ENCODE results near the gene PPP2R2D.
A peak's percentile ranks its signal among the peaks of the same experiment; 100 is the strongest.

The PPP2R2D gene

DNA sequence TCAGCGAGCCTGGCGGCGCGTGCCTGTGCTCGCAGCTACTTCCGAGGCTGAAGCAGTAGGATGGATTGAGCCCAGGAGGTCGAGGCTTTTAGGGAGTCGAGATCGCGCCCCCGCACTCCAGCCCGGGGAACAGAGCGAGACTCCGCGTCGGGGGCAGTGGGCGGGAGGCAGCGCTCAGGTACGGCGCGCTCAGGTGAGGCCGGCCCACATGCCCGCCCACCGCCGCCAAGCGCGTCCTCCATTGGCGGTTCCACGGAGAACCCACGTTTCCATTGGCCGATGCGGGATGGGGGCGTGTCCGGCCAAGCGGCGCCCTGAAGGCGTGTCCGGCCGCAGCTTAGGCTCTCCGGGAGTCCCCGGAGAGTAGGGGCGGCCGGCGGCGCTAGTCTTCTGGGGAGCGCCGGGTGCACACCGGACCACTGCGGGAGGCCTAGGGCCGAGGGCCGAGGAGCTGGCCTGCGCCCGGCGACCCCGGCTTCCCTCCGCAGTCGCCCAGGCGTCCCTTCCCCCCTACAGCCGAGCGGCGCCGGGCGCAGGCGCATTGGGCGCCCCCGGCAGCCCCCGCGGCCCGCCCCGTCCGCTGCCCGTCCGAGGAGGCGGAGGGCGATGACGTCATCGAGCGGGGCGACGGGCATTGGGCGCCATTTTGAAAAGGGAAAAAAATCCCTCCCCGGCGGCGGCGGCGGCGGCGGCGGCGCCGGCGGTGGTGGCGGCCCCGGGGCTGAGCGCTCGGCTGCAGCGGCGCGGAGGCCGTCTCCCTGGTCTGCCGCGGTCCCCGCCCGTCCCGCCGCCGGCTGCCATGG lies at the start of gene PPP2R2D:
Gene PPP2R2D, plus strand, starts transcription at position 659 of the 803 bp plus-strand sequence. Its CDS starts 141 bp downstream, at position 800.
- peak; percentile 89 to 93 for DNase-seq (ENCODE audit: low read depth in 2 of 2)

DNA sequence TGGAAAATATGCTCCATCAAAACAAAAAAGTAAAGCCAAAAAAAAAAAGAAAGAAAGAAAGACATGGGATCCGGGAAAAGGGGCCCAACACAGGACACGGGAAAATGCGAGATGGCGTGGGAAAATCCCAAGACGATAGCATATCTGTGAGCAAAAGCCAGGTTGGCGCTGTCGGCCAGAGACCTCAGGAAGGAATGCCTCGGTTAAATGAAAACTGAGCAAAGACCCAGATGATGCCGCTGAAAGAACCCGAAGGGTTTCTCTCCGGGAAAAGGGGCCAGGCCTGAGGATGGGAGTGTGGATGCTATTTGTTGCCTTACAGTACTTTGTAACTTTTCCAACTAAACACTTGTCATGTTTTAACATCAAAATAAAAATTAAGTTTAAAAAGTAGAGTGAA lies 49.5 kb upstream of the PPP2R2D start:
- DNase-seq (ENCODE audit: low read depth in 2 of 2) = no peak

DNA sequence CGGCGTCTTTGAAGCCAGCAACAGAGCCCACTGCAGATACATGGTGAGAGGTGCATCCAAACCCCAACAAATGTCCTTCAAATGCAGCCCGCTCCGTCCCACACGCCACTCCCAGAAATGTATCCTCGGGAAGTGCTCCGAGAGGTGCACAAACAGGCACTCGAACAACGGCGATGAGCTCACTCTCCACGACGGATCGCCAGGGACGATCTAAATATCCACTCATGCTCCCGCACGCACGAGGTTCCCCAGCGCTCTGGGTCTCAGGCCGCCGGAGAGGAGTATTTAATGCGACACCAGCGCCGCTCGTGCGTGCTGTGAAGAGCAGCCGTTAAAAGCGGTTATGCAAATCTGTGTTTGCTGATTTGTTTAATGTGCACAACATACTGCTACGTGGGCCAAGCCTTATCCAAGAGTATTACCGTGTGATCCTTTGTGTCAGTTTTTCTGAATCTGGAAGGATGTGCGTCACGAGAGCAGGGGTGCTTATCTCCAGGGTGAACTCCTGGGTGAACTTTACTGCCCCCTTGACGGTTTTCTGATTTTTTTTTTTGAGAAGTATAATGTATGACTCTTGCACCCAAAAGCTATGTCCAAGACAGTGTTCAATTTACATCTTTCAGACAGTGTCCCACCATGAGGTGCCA lies 48.5 kb upstream of the PPP2R2D start:
- DNase-seq (ENCODE audit: low read depth in 2 of 2) = no peak

DNA sequence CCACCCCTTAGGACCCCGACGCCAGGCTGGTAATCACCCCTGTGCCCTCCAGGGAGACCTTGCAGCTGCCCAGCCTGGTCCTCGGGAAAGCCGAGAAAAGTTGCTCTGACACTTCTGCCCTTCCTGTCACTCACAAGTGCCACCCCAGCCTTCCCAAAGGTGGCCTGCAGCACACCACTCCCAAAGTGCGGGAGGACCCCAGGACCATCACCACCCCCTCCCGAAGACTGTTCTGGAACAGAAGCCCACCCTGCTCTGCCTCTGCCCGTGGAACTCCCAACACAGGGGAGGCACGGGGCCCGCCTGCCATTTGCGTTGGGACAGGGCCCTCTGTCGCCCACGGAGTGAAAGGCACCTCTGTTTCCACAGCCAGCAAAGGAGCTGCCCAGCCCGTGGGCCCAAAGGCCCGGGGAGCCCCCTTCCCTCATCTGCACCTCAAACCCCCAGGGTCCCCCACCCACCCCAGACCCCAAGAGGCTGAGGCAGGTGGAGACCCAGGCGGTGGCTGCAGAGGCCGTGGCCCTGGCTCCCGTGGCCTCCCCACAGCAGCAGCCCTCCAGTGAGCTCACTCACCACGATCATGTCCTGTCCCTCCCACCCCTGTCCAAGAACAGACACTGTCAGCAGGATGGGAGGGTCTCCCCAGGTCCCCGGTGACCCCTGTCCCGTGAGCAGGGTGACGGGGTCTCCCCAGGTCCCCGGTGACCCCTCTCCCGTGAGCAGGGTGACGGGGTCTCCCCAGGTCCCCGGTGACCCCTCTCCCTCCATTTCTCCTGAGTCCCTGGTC lies 47.8 kb upstream of the PPP2R2D start:
- DNase-seq (ENCODE audit: low read depth in 2 of 2) = no peak

DNA sequence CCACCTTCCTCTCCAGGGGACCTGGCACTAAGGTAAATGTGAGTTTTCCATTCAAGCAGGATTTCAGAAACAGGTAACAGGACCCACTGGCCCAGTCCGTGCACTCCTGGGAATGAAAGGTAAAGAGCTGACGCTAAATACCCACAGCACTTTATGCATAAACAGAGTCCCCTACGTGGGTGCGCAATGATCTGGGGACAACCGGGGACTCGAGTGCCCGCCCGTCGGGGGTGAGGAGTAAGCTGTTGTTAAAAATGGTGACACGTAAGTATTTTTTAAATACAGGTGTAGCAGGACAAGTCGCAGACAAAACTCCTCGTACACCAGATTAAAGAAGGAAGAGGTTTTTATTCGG lies 47.2 kb upstream of the PPP2R2D start:
- no peak for DNase-seq (ENCODE audit: low read depth in 2 of 2)

DNA sequence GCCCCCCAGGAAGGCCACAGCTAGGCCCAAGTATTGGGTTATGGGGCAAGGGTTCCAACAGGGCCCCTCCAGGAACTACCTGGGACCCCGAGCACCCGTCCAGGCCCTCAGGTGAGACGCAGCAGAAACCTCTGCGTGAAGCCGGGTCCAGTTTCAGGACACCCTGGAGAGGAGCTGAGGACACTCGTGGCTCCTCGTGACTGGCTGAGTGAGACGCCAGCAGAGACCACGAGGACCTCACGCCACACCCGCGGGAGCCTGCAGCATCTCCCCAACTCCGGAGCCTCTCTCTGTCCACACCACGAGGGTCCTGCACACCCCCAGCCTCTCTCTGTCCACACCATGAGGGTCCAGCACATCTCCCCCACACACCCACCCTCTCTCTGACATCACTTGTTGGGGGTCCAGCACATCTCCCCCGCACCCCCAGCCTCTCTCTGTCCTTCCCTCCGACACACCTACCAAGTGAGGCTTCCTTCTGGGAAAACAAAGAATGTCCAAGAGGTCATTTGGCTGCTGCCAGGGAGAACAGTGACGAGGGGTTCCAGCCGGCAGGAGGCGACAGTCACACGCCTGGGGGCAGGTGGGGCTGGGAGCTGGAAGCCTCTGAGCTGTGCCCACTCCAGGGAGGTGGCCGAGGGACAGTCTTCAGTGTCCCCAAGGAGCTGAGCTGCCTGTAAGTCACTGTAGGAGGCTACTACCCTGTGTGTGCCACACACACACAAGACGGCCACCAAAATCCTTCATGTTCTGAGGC lies 46.1 kb upstream of the PPP2R2D start:
- DNase-seq (ENCODE audit: low read depth in 2 of 2) = no peak

DNA sequence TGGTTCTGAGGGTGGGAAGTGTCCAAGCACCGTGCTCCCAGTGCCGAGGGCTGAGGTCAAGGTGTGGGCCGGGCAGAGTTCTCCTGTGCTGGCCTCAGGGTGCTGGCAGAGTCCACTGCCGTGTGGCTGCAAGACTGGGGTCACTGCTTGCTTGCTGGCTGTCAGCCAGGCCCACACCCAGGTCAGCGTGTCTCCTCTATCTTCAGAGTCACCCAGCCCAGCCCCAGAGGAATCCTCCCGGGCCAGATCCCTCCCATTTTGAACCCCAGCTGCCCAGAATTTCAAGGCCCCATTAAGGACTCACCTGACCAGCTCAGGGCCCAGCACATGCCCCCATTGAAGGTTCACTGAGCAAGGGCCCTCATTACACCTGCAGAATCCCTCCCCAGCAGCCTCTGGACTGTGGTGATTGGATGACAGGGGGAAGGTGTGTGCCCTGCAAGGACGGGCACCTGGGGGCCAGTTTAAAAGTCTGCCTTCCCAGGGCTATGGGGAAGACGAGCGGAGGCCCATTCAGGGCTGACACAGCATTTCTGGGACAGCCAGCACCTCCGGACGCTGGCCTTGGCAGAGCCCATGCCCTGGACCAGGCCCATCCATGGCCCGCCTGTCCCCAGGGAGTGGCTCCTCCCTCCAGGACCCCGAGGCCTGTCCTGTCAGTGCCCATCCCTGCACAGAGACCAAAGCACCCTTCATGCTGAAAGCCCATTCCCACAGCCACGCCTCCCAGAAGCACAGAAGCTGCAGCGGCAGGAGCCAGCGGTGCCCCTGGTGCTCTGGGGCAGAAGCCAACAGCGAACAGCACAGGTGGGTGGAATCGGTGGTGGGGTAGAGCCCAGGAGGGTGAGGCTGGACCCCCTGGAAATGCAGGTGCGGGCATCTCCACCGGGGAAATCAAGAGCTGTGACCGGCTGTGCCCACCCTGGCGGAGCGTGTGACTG lies 45.1 kb upstream of the PPP2R2D start:
- no peak for DNase-seq (ENCODE audit: low read depth in 2 of 2)

DNA sequence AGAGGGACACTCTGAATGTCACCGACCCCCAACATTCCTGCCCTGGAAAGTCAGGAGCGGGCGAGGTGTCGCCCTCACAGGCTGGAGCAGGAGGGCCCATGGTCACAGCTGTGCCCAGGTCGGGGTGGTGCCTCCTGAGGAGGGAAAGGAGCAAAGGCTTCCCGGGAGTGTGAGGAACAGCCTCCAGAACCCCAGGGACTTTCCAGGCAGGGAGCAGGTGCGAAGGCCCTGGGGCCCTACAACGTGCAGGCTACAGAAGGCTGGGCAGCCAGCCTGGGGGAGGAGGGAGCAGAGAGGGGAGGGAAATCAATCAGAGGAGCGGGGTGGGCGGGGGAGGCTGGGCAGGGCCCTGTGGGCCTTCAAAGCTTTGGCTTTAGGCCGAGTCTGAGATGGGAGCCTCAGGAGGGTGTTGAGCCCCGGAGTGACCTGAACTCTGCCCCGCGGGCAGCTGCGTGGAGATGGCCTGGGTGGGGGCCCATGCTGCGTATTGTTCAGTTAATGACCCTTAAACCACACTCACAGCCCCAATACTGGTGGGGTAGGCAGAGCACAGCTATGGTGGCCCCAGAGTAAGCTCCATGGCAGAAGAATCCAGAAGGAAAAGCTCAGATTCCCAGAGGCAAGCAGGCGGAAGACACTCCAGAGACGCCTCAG lies 44.2 kb upstream of the PPP2R2D start:
- no peak for DNase-seq (ENCODE audit: low read depth in 2 of 2)

DNA sequence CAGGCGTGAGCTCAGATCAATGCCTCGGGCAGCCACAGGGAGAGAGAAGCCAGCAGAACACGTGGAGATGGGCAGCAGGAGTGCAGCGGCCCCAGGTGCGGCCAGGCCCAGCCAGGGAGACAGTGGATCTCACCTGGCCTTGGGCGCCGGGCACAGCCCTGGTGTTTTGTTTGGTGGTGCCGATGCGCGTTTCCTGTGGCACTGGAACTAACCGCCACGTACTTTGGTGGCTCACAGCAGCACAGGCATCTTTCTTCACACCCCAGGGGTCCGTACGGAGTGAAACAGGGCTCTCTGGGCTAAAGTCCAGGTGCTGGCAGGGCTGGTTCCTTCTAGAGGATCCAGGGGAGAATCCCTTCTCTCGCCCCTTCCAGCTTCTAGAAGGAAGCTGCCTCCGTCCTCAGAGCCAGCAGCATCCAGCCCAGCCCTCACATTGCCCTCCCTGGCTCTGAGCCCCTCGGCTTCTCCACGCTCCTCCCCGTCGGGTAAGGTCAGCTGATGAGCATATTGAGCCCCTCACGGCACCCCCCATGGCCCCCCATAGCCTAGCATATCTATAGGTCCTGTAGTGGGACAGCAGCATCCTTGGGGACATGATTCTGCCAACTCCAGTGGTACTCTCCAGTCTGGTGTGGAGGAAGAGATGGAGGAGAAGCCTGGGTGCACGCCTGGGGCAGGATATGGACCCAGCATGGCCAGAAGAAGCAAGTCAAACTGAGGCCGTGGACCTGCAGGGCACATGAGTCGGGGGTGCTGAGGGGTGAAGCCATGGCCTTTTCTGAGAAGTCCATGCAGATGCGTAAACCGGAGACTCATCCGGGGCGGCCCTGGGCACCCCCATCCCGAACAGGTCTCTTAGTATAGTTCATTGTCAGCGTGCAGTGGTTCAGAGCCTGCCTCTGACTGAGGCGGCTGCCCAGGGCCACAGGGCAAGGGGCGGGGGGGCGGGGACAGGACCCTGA lies 43.4 kb upstream of the PPP2R2D start:
- no peak for DNase-seq (ENCODE audit: low read depth in 2 of 2)

DNA sequence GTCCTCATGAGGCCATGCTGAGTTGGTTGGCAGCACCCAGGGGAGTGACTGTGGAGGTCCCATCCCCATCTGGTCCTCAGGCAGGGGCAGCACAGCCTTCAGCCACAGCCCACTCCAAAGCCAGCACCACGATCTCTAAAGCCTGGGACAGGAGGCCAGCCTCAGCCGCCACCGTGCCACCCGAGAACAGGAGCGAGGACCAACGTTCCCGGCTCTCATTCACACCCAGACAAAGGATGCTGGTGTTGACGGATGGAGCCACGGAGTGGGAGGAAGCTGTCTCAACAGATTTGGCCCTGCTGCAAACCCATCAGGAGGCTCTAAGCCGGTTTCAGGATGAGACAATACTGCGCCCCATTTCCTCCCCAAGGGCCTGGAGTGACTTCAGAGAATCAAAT lies 42.7 kb upstream of the PPP2R2D start:
- no peak for DNase-seq (ENCODE audit: low read depth in 2 of 2)

DNA sequence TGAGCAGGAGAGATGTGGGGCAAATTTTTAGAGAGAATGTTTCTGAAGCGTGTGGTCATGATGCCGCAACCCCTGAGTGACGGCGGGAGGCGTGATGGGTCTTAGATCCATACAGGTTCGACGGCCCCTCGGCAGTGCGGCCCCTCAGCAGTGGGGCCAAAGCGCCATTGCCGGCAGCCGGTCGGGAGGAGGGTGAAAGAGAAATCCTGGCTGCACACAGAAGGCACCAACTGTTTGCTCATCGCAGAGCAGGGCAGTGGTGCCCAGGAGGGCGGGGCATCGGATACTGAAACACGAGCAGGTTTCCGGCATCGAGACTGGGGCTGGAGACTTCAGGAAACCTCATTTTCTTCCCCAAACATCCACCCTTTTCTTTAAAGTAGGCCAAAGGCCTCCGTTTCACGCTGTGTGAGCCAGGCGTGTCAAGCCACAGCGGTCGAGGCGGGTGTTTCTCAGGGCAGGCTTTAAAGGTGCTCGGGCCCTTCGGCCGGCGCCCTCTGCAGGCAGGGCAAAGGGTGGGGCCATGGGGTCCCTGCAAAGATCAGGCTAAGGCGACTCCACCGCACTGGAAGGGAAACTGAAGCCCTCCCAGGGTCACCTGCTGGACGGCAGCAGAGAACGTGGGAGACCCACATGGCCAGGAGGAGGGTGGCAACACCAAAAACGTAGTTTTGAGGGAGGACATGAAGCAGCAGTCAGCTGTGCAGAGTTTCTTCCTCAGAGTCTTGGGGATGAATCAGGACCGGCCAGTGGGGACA lies 42.0 kb upstream of the PPP2R2D start:
- DNase-seq (ENCODE audit: low read depth in 2 of 2) = no peak

DNA sequence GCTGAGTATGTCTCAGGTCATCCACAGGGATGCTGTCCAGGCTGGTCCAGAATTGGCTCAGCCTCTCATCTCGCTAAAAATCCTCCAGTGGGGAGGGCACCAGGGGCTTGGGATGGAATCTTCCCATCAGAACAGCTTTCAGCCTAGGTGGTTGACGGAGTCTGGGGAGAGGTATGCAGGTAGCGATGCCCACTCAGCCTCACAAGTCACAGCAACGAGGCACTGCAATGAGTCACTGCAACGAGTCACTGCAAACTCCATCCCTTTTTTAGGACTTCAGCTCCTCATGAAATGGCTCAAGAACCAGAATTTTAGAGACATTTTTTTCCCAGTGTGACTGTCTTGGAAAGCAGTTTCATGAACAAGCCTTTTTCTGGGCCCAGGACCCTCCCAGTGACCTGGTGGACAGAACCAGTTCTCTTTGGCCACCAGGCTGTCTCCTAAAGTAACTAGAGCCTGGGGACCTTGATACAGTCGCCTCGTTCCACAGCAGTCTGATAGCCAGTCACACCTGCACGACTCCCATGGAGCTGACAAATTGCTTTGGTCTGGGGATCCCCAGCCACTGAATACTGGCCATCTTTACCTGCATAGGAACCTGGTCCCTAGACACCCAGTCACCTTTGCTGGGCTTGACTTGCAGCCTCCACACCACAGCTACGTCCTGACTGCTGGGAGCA lies 41.3 kb upstream of the PPP2R2D start:
- no peak for DNase-seq (ENCODE audit: low read depth in 2 of 2)

DNA sequence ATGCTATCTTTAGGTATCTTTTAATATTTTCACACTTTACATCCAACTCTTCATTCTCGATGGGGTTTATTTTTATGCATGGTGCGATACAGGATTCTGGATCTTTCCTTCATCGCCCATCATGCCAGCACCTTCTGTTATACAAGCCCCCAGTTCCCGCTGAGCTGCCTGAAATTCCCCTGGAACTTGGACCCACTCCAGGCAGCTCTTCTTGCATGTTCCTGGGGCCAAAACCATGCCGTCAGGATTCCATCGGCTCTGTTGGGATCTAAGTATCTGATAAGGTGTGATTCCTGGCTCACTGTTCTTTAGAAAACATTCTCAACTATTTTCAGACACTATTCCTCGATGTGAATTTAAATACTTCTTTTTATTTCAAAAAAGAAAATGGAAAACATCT lies 40.5 kb upstream of the PPP2R2D start:
- no peak for DNase-seq (ENCODE audit: low read depth in 2 of 2)

DNA sequence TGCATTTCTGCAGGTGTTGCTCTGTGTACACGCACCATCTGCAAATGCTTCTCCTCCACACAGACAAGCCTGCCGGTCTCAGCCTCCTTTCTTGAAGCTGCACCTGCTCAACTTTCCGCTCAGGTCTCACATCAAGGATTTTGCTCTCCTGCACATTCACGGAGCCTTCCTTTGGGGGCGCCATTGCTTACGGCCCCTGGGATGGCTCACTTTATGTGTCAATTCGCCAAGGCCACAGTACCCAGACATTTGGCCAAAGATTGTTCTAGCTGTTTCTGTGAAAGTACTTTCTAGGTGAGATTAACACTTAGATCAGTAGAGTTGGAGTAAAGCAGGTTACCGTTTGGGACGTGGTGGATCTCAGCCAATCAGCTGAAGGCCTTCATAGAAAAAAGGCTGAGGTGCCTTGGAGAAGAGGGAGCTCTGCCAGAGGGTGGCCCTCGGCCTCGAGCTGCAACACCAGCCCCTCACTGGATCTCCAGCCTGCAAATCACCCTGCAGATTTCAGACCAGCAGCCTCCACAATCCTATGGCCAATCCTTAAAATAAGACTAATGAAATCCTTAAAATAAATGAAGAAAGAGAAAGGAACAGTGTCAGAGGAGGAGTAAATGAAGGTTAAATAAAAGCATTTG lies 39.9 kb upstream of the PPP2R2D start:
- no peak for DNase-seq (ENCODE audit: low read depth in 2 of 2)

DNA sequence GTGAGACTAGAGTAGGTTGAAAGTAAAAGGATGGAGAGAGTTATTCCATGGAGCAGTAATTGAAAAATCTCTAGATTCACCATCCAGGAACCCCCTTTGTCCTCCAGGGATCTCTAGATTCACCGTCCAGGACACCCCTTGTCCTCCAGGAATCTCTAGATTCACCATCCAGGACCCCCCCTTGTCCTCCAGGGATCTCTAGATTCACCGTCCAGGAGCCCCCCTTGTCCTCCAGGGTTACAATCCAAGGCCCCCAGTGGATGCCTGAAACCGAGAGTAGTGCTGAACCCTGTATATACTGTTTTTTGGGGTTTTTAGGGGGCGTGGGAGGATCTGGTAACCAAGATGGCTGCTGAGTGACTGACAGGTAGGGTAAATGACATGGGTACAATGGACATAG lies 38.3 kb upstream of the PPP2R2D start:
- DNase-seq (ENCODE audit: low read depth in 2 of 2) = no peak

DNA sequence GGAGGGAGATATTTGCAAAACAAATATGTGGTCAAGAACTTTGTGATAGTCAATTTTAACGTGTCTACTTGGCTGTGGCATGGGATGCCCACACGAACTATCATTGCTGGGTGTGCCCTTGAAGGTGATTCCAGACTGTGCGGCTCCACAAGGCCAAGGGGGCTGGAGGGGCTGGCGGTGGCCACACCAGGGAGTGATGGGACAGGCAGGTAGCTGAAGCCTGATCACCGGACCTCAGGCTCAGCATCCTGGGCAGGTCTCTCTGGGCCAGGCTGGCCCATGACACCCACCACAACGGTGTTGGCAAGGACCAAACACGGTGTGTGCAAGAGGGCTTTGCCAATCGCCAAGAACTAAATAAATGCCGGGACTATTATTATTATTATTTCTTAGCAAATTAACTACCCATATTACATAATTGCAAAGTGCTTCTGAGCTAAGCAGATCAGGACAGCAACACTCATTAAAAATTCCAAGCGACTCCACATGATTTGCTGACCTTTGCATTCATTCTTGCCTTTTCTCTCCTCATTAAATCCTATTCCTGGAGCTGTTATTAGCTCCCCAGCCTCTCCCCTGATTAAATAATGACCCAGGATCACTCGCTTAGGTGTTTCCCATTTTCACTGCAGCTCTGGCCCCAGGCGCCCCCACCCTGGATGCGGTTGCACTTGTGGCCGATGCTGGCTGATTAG lies 35.4 kb upstream of the PPP2R2D start:
- no peak for DNase-seq (ENCODE audit: low read depth in 2 of 2)

DNA sequence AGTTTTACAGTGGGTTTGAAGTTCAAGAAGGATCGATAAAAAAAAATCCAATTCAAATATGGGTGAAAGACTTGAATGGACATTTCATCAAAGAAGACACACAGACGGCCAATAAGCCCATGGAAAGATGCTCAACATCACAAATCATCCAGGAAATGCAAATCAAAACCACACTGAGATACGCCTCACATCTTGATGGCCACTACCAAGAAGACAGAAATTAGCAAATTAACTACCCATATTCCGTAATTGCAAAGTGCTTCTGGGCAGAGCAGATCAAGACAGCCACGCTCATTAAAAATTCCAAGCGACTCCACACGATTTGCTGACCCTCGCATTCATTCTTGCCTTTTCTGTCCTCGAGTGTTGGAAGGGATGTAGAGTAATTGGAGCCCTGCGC lies 34.1 kb upstream of the PPP2R2D start:
- DNase-seq (ENCODE audit: low read depth in 2 of 2) = no peak
